ENCODE results near the gene IRF2BP2.
"Not testable (repeated sequence)": the region's sequence is repeated elsewhere in the genome, so short reads cannot be mapped to it uniquely, and the experiment has no call there.

IRF2BP2 gene

GRCh38 chr1:234610061-234610665, at the start of gene IRF2BP2:
IRF2BP2 (minus strand) TSS chr1:234610178; CDS start chr1:234609494, 684 bp downstream.
- peak in 1 of 2 experiments; percentile 47 for DNase-seq

- no peak for DNase-seq
Observed at GRCh38 chr1:234659538-234659937, 49.6 kb upstream of the IRF2BP2 start.

GRCh38 chr1:234658138-234658537, 48.2 kb upstream of the IRF2BP2 start:
- DNase-seq, result no peak

- no peak for DNase-seq
Observed at GRCh38 chr1:234656944-234657654, 47.1 kb upstream of the IRF2BP2 start.

GRCh38 chr1:234656070-234656895, 46.3 kb upstream of the IRF2BP2 start:
- no peak for DNase-seq

- DNase-seq, result no peak
Observed at GRCh38 chr1:234655328-234656069, 45.5 kb upstream of the IRF2BP2 start.

- DNase-seq, result no peak
Observed at GRCh38 chr1:234654002-234654733, 44.2 kb upstream of the IRF2BP2 start.

- DNase-seq, result no peak
Observed at GRCh38 chr1:234649432-234650081, 39.6 kb upstream of the IRF2BP2 start.

- DNase-seq, result no peak
Observed at GRCh38 chr1:234647758-234648157, 37.8 kb upstream of the IRF2BP2 start.

- no peak for DNase-seq
Observed at GRCh38 chr1:234647245-234647644, 37.3 kb upstream of the IRF2BP2 start.

- no peak for DNase-seq
Observed at GRCh38 chr1:234645964-234646363, 36.0 kb upstream of the IRF2BP2 start.

- no peak for DNase-seq
Observed at GRCh38 chr1:234645474-234645953, 35.5 kb upstream of the IRF2BP2 start.

- DNase-seq, result no peak
Observed at GRCh38 chr1:234644928-234645327, 35.0 kb upstream of the IRF2BP2 start.

- no peak for DNase-seq
Observed at GRCh38 chr1:234643850-234644134, 33.8 kb upstream of the IRF2BP2 start.

- no peak for DNase-seq
Observed at GRCh38 chr1:234643111-234643849, 33.3 kb upstream of the IRF2BP2 start.

GRCh38 chr1:234642428-234642827, 32.5 kb upstream of the IRF2BP2 start:
- no peak for DNase-seq

GRCh38 chr1:234639961-234640360, 30.0 kb upstream of the IRF2BP2 start:
- no peak for DNase-seq

GRCh38 chr1:234638832-234639799, 29.1 kb upstream of the IRF2BP2 start:
- DNase-seq, result no peak

GRCh38 chr1:234634922-234635321, 24.9 kb upstream of the IRF2BP2 start:
- DNase-seq, result not testable (repeated sequence)

GRCh38 chr1:234634387-234634786, 24.4 kb upstream of the IRF2BP2 start:
- DNase-seq, result no peak

All from cerebellar nuclear complex (tissue), 1 donor.